HG03066 (cell line): ENCODE results near the gene EEFSEC.
"Not testable (repeated sequence)": the region's sequence is repeated elsewhere in the genome, so short reads cannot be mapped to it uniquely, and the experiment has no call there.

ENCODE experiments used
- ATAC-seq: cut with Tn5 transposase; IDR thresholded peaks from one replicate; pipeline ENCODE4 v1.9.1; 2021; ENCODE audit warnings: low read depth; ENCODE audit not compliant: unreplicated experiment

The EEFSEC gene

GRCh38 chr3:128151758-128152274 is 1.5 kb upstream of the EEFSEC start:
- no peak for ATAC-seq

- ATAC-seq: peak; percentile 36
Measured at GRCh38 chr3:128152419-128153155, 694 bp upstream of the EEFSEC start.

GRCh38 chr3:128154354-128154753 is 1.1 kb downstream of the EEFSEC start:
- ATAC-seq: not testable (repeated sequence)

- no peak for ATAC-seq
Measured at GRCh38 chr3:128155616-128156360, 2.5 kb downstream of the EEFSEC start.

GRCh38 chr3:128160661-128161060 is 7.4 kb downstream of the EEFSEC start:
- ATAC-seq: no peak

GRCh38 chr3:128163432-128163831 is 10.2 kb downstream of the EEFSEC start:
- no peak for ATAC-seq

- ATAC-seq: no peak
Measured at GRCh38 chr3:128166971-128167453, 13.7 kb downstream of the EEFSEC start.

- no peak for ATAC-seq
Measured at GRCh38 chr3:128167646-128167972, 14.3 kb downstream of the EEFSEC start.

GRCh38 chr3:128167973-128168674 is 14.8 kb downstream of the EEFSEC start:
- ATAC-seq: no peak

GRCh38 chr3:128168836-128169235 is 15.6 kb downstream of the EEFSEC start:
- no peak for ATAC-seq

- ATAC-seq: no peak
Measured at GRCh38 chr3:128170866-128171516, 17.7 kb downstream of the EEFSEC start.

- ATAC-seq: no peak
Measured at GRCh38 chr3:128173200-128173599, 19.9 kb downstream of the EEFSEC start.

- no peak for ATAC-seq
Measured at GRCh38 chr3:128173849-128174248, 20.6 kb downstream of the EEFSEC start.

- ATAC-seq: no peak
Measured at GRCh38 chr3:128174675-128175590, 21.7 kb downstream of the EEFSEC start.

- ATAC-seq: no peak
Measured at GRCh38 chr3:128175768-128176167, 22.5 kb downstream of the EEFSEC start.

GRCh38 chr3:128176276-128176833 is 23.1 kb downstream of the EEFSEC start:
- ATAC-seq: no peak

- no peak for ATAC-seq
Measured at GRCh38 chr3:128177865-128178264, 24.6 kb downstream of the EEFSEC start.

GRCh38 chr3:128178782-128179483 is 25.7 kb downstream of the EEFSEC start:
- no peak for ATAC-seq

- ATAC-seq: no peak
Measured at GRCh38 chr3:128179484-128179819, 26.2 kb downstream of the EEFSEC start.
